Body of pancreas (tissue), 4 donors: ENCODE data around the gene POLR2J. TPM values are rescaled to one million over a fixed set of nuclear protein-coding genes. Genes with fewer than 3 reads are reported as not detected.
A peak's percentile ranks its signal among the peaks of the same experiment; 100 is the strongest.

ENCODE experiments used
- ATAC-seq: fragments of 150-250 bp; one replicate; pipeline ENCODE4 v1.9.1; 2016
- DNase-seq, 4 donors: peaks; one replicate each; pipeline ENCODE4 v3.0.0-alpha.2; 2019
- H3K27ac ChIP-seq, 4 donors: fragments of 200-600 bp; sonication (generic); 1 replicate in 3 of 4; 2 replicates in 1 of 4; pipeline versions ENCODE4 v1.5.1 to v1.6.1; 2016 to 2019; ENCODE audit warnings: mild to moderate bottlenecking in 1 of 4, mixed read lengths in 1 of 4, moderate library complexity in 1 of 4
- H3K27me3 ChIP-seq, 2 donors: fragments of 200-600 bp; sonication (generic); one replicate each; pipeline ENCODE4 v1.6.0; 2016; ENCODE audit warnings: mild to moderate bottlenecking in 1 of 2
- H3K36me3 ChIP-seq, 2 donors: fragments of 200-600 bp; sonication (generic); replicated peaks in 1 of 2; 2 replicates each; pipeline ENCODE4 v1.5.1; 2016; ENCODE audit warnings: low read depth in 2 of 2; ENCODE audit not compliant: insufficient read depth in 1 of 2
- H3K4me1 ChIP-seq: fragments of 200-600 bp; sonication (generic); one replicate; pipeline ENCODE4 v1.6.0; 2016
- H3K4me3 ChIP-seq, 2 donors: fragments of 200-600 bp; sonication (generic); 1 replicate in 1 of 2; 2 replicates in 1 of 2; pipeline ENCODE4 v1.5.1; 2016 to 2019
- H3K9me3 ChIP-seq, 3 donors: fragments of 200-600 bp; sonication (generic); 1 replicate in 2 of 3; 2 replicates in 1 of 3; pipeline ENCODE4 v1.5.1; 2016
- POLR2A ChIP-seq, 3 donors: fragments of 450-650 bp; IDR thresholded peaks; one replicate each; pipeline ENCODE4 v1.6.1; 2016; ENCODE audit warnings: antibody characterized with exemption in 3 of 3, mild to moderate bottlenecking in 2 of 3
- WGBS, 2 donors: methylation state at CpG; one replicate each; pipeline ENCODE4 v1.1.5; 2017; 5-methylcytosine and 5-hydroxymethylcytosine counted together
- intact Hi-C: fragments of 100-400 bp; cut with DNase I; formaldehyde crosslinking; loops from one replicate; pipeline ENCODE4 v1.15.1; 2023
- total RNA-seq, 2 donors: library from RNA; depleted of rRNA; stranded (reverse); fragments of >200 nt; gene quantifications; one replicate each; pipeline ENCODE4 v1.1.0, GENCODE V29; 2016
- TF ChIP-seq, protein P1 (sequence below), 7 experiments: fragments of 450-650 bp in 4 of 7; fragments of 200-600 bp in 3 of 7; sonication (generic) in 3 of 7; IDR thresholded peaks; one replicate each; pipeline ENCODE4 v1.5.1; 2016 to 2019; ENCODE audit warnings: antibody characterized with exemption in 7 of 7

The POLR2J gene
- total RNA-seq, 2 donors from 2014 or later: 6.6 to 12.5 TPM

GRCh38 chr7:102464577-102465280 is 14.0 kb downstream of the POLR2J start, which contains the start of the genes ALKBH4 and LRWD1:
Gene ALKBH4, minus strand, starts transcription at chr7:102464863. Its CDS starts 27 bp downstream, at chr7:102464836.
Gene LRWD1, plus strand, starts transcription at chr7:102464984. Its CDS starts 97 bp downstream, at chr7:102465081.
- Histone ChIP-seq H3K27me3 (no peaks in the 10 kb centered on the region), H3K4me1 (peaks cover 18% of the 10 kb centered on the region), H3K27ac (peak within 1 kb of the TSS in 3 of 4 donors; percentile 32 to 72 (median 40)), H3K36me3 (no peaks in the 10 kb centered on the region), H3K9me3 (no peaks in the 10 kb centered on the region), H3K4me3 (peak within 1 kb of the TSS; percentile 76 to 100)
- TF ChIP-seq, protein P1, sequence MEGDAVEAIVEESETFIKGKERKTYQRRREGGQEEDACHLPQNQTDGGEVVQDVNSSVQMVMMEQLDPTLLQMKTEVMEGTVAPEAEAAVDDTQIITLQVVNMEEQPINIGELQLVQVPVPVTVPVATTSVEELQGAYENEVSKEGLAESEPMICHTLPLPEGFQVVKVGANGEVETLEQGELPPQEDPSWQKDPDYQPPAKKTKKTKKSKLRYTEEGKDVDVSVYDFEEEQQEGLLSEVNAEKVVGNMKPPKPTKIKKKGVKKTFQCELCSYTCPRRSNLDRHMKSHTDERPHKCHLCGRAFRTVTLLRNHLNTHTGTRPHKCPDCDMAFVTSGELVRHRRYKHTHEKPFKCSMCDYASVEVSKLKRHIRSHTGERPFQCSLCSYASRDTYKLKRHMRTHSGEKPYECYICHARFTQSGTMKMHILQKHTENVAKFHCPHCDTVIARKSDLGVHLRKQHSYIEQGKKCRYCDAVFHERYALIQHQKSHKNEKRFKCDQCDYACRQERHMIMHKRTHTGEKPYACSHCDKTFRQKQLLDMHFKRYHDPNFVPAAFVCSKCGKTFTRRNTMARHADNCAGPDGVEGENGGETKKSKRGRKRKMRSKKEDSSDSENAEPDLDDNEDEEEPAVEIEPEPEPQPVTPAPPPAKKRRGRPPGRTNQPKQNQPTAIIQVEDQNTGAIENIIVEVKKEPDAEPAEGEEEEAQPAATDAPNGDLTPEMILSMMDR (IDR thresholded peaks at IDR 0.05): peak in 5 of 7 experiments; percentile 7 to 44 (median 17)
- TF ChIP-seq POLR2A (IDR thresholded peaks at IDR 0.05): peak; percentile 59 to 76 (median 70)
- intact Hi-C loops: no loop called here
- ATAC-seq (peak; percentile 98), DNase-seq (peak; percentile 95 to 96 (median 96))
- 0 to 2% methylated on average over 23 to 55 of the region's 81 CpGs for WGBS, 2 donors

DNA sequence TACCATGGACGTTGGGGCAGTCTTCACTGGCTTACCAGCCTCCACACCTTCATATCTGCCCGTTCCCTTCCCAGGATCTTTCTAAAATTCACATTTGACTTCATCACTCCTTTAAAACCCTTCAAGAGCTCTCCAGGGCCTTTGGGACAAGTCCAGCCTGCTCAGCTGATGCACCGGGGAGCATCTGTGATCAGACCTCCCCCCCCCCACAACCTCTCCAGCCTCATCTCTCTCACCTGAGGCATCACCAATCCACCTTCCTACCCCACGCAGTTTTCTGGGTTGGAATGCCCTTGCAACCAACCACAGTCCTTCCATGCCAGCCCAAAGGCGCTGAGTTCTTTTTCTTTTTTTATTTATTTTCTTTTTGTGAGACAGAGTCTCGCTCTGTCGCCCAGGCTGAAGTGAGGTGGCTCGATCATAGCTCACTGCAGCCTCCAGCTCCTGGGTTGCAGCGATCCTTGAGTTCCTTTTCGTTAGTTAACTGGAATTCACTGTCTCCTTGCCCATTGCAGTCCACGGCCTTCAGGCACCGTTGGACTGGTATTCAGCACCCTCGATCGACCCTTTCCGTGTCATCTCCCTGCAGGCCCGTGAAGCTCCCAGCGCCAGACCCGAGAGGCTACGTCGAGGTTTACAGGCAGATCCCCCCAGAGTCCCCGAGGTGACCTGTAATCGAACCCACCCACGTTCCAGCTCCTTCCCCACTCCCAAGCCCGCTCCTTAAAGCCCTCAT is 14.7 kb downstream of the POLR2J start:
- TF ChIP-seq POLR2A (IDR thresholded peaks at IDR 0.05): no peak
- TF ChIP-seq, protein P1 (IDR thresholded peaks at IDR 0.05): no peak
- Histone ChIP-seq H3K36me3 (peaks cover 0 to 2% of the 10 kb centered on the region in 2 donors), H3K9me3 (no peaks in the 10 kb centered on the region), H3K27ac (peak overlapping the region in 3 of 4 donors; percentile 32 to 72 (median 40)), H3K4me3 (peak overlapping the region; percentile 76 to 100), H3K4me1 (peaks cover 18% of the 10 kb centered on the region), H3K27me3 (no peaks in the 10 kb centered on the region)
- ATAC-seq: no peak
- DNase-seq: no peak
- WGBS, 2 donors: 7 to 11% methylated on average over 24 of the region's 24 CpGs
- intact Hi-C loops: no loop called here

DNA sequence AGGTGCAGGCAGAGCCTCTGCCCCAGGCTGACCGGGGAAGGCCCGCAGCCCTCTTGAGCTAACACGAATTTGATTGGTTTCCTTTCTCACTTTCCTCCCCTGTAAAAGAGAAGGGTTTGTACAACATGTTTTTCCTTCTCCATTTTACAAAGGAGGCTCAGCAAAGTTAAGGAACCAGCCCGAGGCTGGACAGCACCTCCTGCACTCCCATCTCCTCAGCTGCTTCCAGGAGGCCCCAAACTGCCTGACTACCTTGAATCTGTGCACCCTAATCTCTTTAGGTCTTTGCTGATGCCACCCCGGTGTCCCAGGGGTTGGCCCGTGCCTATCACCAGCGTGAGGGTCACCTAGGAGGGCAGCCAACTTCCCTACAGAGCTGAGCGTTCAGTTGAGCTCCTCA is 18.3 kb downstream of the POLR2J start:
- Histone ChIP-seq H3K27ac (no peak overlapping the region), H3K9me3 (no peaks in the 10 kb centered on the region), H3K4me1 (peaks cover 10% of the 10 kb centered on the region), H3K4me3 (no peak overlapping the region), H3K36me3 (peaks cover 0 to 6% of the 10 kb centered on the region in 2 donors), H3K27me3 (no peaks in the 10 kb centered on the region)
- no peak for ATAC-seq
- intact Hi-C loops: no loop called here
- 74 to 91% methylated on average over 8 of the region's 8 CpGs for WGBS, 2 donors
- TF ChIP-seq, protein P1 (IDR thresholded peaks at IDR 0.05): no peak
- TF ChIP-seq POLR2A (IDR thresholded peaks at IDR 0.05): no peak
- DNase-seq: no peak

DNA sequence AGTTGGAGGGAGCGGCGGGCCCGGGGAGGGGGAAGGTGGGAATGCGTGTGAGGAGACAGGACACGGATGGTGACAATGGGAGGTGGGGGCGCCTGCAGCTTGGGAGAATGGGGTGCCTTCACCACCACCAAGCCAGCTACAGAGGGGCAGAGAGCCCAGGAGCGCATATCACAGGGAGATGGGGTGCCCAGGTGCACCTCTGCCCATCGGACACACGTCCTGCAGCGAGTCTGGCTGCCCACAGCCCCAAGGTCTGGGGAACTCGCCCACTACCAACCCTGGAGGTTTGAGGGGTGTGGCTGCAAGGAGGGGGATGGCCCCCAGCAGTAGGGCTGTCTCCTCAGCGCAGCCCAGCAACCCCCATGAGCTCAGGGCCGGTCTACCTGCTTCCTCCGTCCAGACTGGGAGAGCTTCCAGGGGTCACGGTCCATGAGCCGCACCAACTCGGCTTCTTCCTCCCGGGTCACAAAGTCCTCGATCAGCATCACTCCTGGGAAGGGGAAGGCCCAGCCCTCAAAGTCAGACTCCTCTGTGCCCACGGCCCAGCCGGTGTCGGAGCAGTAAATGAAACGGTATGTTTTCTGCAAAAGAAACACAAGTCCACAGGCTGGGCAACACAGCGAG is 19.4 kb downstream of the POLR2J start:
- no peaks in the 10 kb centered on the region for H3K27me3 ChIP-seq
- no peaks in the 10 kb centered on the region for H3K9me3 ChIP-seq
- no peak overlapping the region for H3K4me3 ChIP-seq
- H3K27ac ChIP-seq: no peak overlapping the region
- H3K4me1 ChIP-seq: peaks cover 9% of the 10 kb centered on the region
- ATAC-seq (no peak), DNase-seq (no peak)
- no peak for TF ChIP-seq POLR2A (IDR thresholded peaks at IDR 0.05)
- TF ChIP-seq, protein P1 (IDR thresholded peaks at IDR 0.05): no peak
- 94 to 95% methylated on average over 13 to 24 of the region's 24 CpGs for WGBS, 2 donors
- peaks cover 0 to 6% of the 10 kb centered on the region in 2 donors for H3K36me3 ChIP-seq
- intact Hi-C loops: no loop called here
